Heart right ventricle (tissue), 16 donors: Measurements from ENCODE around the gene PEX13. TPM values are rescaled to one million over a fixed set of nuclear protein-coding genes. Genes with fewer than 3 reads are reported as not detected.
"Not testable (repeated sequence)": the region's sequence is repeated elsewhere in the genome, so short reads cannot be mapped to it uniquely, and the experiment has no call there.

ENCODE experiments used
- ATAC-seq, 8 donors: fragments of 200-7000 bp; cut with Tn5 transposase; one replicate each; pipeline ENCODE4 v1.9.1; 2020; ENCODE audit warnings: mild to moderate bottlenecking in 8 of 8, moderate library complexity in 8 of 8, moderate number of reproducible peaks in 1 of 8
- DNase-seq, 2 donors: peaks; one replicate each; pipeline ENCODE4 v3.0.0-alpha.2; 2020
- H3K27ac ChIP-seq, 10 donors: fragments of 200-600 bp; sonication (generic) in 2 of 10; one replicate each; pipeline versions ENCODE4 v1.5.0 to v1.8.0; 2020 to 2022; ENCODE audit warnings: mild to moderate bottlenecking in 3 of 10
- H3K27me3 ChIP-seq, 7 donors: fragments of 200-600 bp; one replicate each; pipeline ENCODE4 v1.8.0; 2021 to 2022; ENCODE audit warnings: mild to moderate bottlenecking in 2 of 7
- H3K36me3 ChIP-seq, 9 donors: fragments of 200-600 bp; sonication (generic) in 1 of 9; one replicate each; pipeline versions ENCODE4 v1.5.0 to v1.8.0; 2020 to 2022; ENCODE audit warnings: mild to moderate bottlenecking in 2 of 9
- H3K4me1 ChIP-seq, 9 donors: fragments of 200-600 bp; sonication (generic) in 1 of 9; one replicate each; pipeline versions ENCODE4 v1.5.0 to v1.8.0; 2020 to 2022; ENCODE audit warnings: mild to moderate bottlenecking in 4 of 9
- H3K4me3 ChIP-seq, 10 donors: fragments of 200-600 bp; sonication (generic) in 2 of 10; one replicate each; pipeline versions ENCODE4 v1.5.0 to v1.8.0; 2020 to 2022; ENCODE audit warnings: mild to moderate bottlenecking in 7 of 10, moderate library complexity in 2 of 10
- H3K9me3 ChIP-seq, 11 donors: fragments of 200-600 bp in 10 of 11; sonication (generic) in 2 of 11; one replicate each; pipeline versions ENCODE4 v1.5.0 to v1.8.0; 2013 to 2022; ENCODE audit warnings: mild to moderate bottlenecking in 2 of 11, control low read depth in 1 of 11, moderate library complexity in 1 of 11
- WGBS, 2 donors: extraction: QIAGEN DNeasy Blood & Tissue Kit; methylation state at CpG; one replicate each; pipeline ENCODE4 v1.1.7; 2013; ENCODE audit warnings: inconsistent platforms in 1 of 2; 5-methylcytosine and 5-hydroxymethylcytosine counted together
- intact Hi-C, 10 donors: fragments of 100-400 bp; cut with DNase I; formaldehyde crosslinking; loops; one replicate each; pipeline versions ENCODE4 v1.11.1 to v1.14.2; 2022
- polyA plus RNA-seq, 2 donors: library from polyadenylated mRNA; stranded (reverse); fragments of 200-250 nt; gene quantifications; one replicate each; pipeline ENCODE4 v1.2.3, GENCODE V29; 2013
- total RNA-seq, 10 donors: library from RNA; stranded (reverse); fragmentation: NEBNext Ultra II Directional in 3 of 10; extraction: Animal tissue kit (Norgen Biotek cat#: 25700) in 3 of 10; gene quantifications; one replicate each; pipeline versions ENCODE4 v1.2.1 to v1.2.4, GENCODE V29; 2021 to 2023
- TF ChIP-seq, protein P1 (sequence below), 9 donors: fragments of 200-600 bp; sonication (generic) in 2 of 9; IDR thresholded peaks; one replicate each; pipeline versions ENCODE4 v1.5.0 to v1.8.0; 2021 to 2022; ENCODE audit warnings: antibody characterized with exemption in 9 of 9, mild to moderate bottlenecking in 5 of 9, moderate library complexity in 1 of 9
- donor health status: Arrhythmogenic right ventricular cardiomyopathy.
- donor health status: ischemic (EF 13 %, LVEDD 7.1; RV severe dilation, severe dysfunction).
- donor health status: healthy with polysubstance abuse.
- donor health status: DM: no; HTN: yes; CAD: no.
- donor health status: DM: no; HTN: no; CAD: no.
- donor health status: ischemic (EF 25% LVEDD 6.9; RV normal size, moderate dysfunction).
- donor health status: ischemic (EF 25% LVEDD 5.7; RV mildly dilated, moderate dysfunction).
- donor health status: healthy.
- donor health status: DM: yes; HTN: yes; CAD: no.
- donor health status: Ischemic cardiomyopathy.
- donor health status: ischemic (EF 35%, LVEDD 5.7; RV mildly dilated, moderate dysfunction).
- donor health status: nonischemic (EF 11% LVEDD 7.7; RV severe dilation, severe dysfunction).
- donor health status: DM: yes; HTN: yes; CAD: no.
- donor health status: PGD.
- donor health status: ischemic (EF 29% LVEDD 5.4; RV normal size, mild dysfunction).
- donor health status: nonischemic (EF 23%, LVEDD 6.1; RV moderate dilation, normal function).

PEX13 gene
- total and polyA plus RNA-seq, 12 donors: 11.9 to 27.8 (median 23.9) TPM

DNA sequence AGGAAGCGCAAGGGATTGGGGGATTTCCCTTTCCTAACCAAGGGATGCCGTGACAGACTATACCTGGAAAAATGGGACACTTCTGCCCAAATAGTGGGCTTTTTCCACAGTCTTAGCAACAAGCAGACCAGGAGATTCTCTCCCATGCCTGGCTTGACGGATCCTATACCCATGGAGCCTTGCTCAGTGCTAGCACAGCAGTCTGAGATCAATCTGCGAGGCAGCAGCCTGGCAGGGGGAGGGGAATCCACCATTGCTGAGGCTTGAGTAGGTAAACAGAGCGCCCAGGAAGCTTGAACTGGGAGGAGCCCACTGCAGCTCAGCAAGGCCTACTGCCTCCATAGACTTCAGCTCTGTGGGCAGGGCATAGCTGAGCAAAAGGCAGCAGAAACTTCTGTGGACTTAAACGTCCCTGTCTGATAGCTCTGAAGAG is 3.7 kb downstream of the PEX13 start:
- 83 to 92% methylated on average over 6 of the region's 6 CpGs for WGBS, 2 donors
- no peaks in the 10 kb centered on the region for H3K27me3 ChIP-seq
- peaks cover 0 to 44% (median 33%) of the 10 kb centered on the region in 9 donors for H3K4me1 ChIP-seq
- intact Hi-C loops: no loop called here
- H3K9me3 ChIP-seq: peaks cover 0 to 9% (median 4%) of the 10 kb centered on the region in 11 donors
- peaks cover 0 to 40% (median 3%) of the 10 kb centered on the region in 9 donors for H3K36me3 ChIP-seq
- ATAC-seq: no peak
- no peak for DNase-seq
- no peak overlapping the region for H3K4me3 ChIP-seq
- TF ChIP-seq, protein P1, sequence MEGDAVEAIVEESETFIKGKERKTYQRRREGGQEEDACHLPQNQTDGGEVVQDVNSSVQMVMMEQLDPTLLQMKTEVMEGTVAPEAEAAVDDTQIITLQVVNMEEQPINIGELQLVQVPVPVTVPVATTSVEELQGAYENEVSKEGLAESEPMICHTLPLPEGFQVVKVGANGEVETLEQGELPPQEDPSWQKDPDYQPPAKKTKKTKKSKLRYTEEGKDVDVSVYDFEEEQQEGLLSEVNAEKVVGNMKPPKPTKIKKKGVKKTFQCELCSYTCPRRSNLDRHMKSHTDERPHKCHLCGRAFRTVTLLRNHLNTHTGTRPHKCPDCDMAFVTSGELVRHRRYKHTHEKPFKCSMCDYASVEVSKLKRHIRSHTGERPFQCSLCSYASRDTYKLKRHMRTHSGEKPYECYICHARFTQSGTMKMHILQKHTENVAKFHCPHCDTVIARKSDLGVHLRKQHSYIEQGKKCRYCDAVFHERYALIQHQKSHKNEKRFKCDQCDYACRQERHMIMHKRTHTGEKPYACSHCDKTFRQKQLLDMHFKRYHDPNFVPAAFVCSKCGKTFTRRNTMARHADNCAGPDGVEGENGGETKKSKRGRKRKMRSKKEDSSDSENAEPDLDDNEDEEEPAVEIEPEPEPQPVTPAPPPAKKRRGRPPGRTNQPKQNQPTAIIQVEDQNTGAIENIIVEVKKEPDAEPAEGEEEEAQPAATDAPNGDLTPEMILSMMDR (IDR thresholded peaks at IDR 0.05): no peak
- H3K27ac ChIP-seq: no peak overlapping the region

GRCh38 chr2:61023670-61024069 is 6.2 kb downstream of the PEX13 start:
- Histone ChIP-seq H3K4me3 (no peak overlapping the region), H3K36me3 (peaks cover 0 to 40% (median 3%) of the 10 kb centered on the region in 9 donors), H3K27ac (no peak overlapping the region), H3K4me1 (peaks cover 0 to 38% (median 28%) of the 10 kb centered on the region in 9 donors), H3K27me3 (no peaks in the 10 kb centered on the region), H3K9me3 (peaks cover 0 to 9% (median 4%) of the 10 kb centered on the region in 11 donors)
- DNase-seq (no peak), ATAC-seq (no peak)
- TF ChIP-seq, protein P1 (IDR thresholded peaks at IDR 0.05): no peak
- 87 to 99% methylated on average over 4 of the region's 4 CpGs for WGBS, 2 donors
- intact Hi-C loops: no loop called here

DNA sequence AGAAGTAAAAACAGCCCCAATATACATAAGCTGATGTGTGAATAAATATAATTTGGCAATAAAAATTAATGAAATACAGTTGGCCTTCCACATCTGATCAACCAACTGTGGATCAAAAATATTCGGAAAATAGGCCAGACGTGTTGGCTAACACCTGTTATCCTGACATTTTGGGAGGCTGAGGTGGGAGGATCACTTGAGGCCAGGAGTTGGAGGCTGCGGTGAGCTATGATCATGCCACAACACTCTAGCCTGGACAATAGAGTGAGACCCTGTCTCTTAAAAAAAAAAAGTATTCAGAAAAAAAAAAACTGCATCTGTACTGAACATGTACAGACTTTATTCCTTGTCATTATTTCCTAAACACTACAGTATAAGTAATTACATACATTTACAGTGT is 12.0 kb downstream of the PEX13 start:
- Histone ChIP-seq H3K27me3 (no peaks in the 10 kb centered on the region), H3K4me3 (no peak overlapping the region), H3K4me1 (peaks cover 0 to 22% (median 13%) of the 10 kb centered on the region in 9 donors), H3K9me3 (no peaks in the 10 kb centered on the region), H3K27ac (no peak overlapping the region), H3K36me3 (peaks cover 4 to 55% (median 20%) of the 10 kb centered on the region in 9 donors)
- intact Hi-C loops: no loop called here
- TF ChIP-seq, protein P1 (IDR thresholded peaks at IDR 0.05): no peak
- no peak for ATAC-seq
- DNase-seq: no peak
- 95 to 96% methylated on average over 3 of the region's 3 CpGs for WGBS, 2 donors

DNA sequence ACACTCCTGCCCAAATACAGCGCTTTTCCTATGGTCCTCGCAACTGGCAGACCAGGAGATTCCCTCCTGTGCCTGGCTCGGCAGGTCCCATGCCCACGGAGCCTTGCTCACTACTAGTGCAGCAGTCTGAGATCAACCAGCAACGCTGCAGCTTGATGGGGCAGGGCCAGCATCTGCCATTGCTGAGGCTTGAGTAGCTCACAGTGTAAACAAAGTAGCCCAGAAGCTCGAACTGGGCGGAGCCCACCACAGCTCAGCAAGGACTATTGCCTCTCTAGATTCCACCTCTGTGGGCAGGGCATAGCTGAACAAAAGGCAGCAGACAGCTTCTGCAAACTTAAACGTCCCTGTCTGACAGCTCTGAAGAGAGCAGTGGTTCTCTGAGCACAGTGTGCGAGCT is 17.1 kb downstream of the PEX13 start:
- intact Hi-C loops, DNase-seq, H3K4me1 ChIP-seq, H3K4me3 ChIP-seq, H3K27ac ChIP-seq, H3K27me3 ChIP-seq: not testable (repeated sequence)
- ATAC-seq: peak in 1 of 8 donors; percentile 17
- 97 to 99% methylated on average over 9 of the region's 9 CpGs for WGBS, 2 donors
- H3K36me3 ChIP-seq: peaks cover 4 to 60% (median 31%) of the 10 kb centered on the region in 9 donors
- peaks cover 0 to 15% (median 0%) of the 10 kb centered on the region in 11 donors for H3K9me3 ChIP-seq

DNA sequence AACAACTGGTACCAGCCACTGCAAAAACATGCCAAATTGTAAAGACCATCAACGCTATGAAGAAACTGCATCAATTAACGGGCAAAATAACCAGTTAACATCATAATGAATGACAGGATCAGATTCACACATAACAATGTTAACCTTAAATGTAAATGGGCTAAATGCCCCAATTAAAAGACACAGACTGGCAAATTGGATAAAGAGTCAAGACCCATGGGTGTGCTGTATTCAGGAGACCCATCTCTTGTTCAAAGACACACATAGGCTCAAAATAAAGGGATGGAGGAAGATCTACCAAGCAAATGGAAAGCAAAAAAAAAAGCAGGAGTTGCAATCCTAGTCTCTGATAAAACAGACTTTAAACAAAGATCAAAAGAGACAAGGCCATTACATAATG is 19.1 kb downstream of the PEX13 start:
- DNase-seq, ATAC-seq, intact Hi-C loops, H3K4me3 ChIP-seq, H3K27ac ChIP-seq, H3K4me1 ChIP-seq, H3K27me3 ChIP-seq: not testable (repeated sequence)
- Histone ChIP-seq H3K9me3 (peaks cover 0 to 22% (median 0%) of the 10 kb centered on the region in 11 donors), H3K36me3 (peaks cover 2 to 45% (median 31%) of the 10 kb centered on the region in 9 donors)
- WGBS, 2 donors: 98 to 100% methylated on average over 2 of the region's 2 CpGs
